Metanephros (tissue), 2 donors: ENCODE measurements around the gene DMD. TPM values are rescaled to one million over a fixed set of nuclear protein-coding genes. Genes with fewer than 3 reads are reported as not detected.

Source experiments
- small RNA-seq: library from RNA; depleted of rRNA; stranded (forward); fragments of <200 nt; gene quantifications from one replicate; pipeline ENCODE3, GENCODE V24; 2014; ENCODE audit warnings: low replicate concordance
- total RNA-seq: library from RNA; depleted of rRNA; stranded (reverse); fragments of >200 nt; gene quantifications from one replicate; pipeline ENCODE4 v1.2.3, GENCODE V29; 2014

Gene DMD
- total RNA-seq, result 57.1 TPM

DNA sequence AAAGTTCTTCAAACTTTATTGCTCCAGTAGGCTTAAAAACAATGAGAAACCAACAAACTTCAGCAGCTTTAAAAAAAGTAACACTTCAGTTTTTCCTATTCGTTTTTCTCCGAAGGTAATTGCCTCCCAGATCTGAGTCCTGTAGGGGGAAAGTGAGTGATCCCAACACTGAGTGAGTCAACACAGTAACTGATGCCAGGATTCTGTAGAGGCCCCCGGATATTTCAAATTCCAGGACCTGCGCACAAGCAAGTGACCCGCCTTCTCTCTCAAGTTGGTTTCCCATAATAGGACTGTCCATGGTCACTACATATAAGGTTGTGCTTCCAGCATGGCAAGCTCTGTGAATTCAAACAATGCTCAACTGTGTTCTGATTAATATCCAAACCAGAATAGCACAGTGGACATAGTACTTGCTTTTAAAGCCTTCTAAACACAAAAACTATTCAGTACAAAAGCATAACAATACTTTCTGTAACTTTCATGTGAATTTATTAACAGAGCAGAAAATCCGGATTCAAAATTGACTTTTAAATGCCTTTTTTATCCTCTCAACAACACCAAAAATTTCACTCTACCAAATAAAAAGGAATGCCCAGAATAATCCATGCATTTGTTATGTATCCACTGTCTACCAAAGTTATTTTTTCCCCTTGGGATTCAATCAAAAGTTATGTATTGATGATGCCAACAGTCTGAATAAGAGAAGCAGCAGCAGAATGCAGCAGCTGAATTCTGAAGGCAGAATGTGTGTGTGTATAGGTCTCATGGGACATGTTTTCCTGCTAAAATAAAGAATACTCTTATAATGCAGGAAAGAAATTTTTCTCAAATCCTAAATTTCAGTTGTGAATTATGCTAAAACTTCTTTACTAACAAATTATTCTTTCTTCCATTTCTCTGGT lies at the start of gene DMD:
Gene DMD (minus strand): TSS at position 194 of the 905 bp plus-strand sequence. CDS start 237 bp downstream, outside the sequence.

GRCh38 chrX:31071725-31072124 lies 2139.6 kb downstream of the DMD start, which contains the start of gene FTHL17:
Gene FTHL17, minus strand, starts transcription at chrX:31072041. Its CDS starts 88 bp downstream, at chrX:31071953.

Small RNAs within 50 kb of the gene (small RNA-seq; reads per million reads assigned to genes)
- gene MIR3915 (not detected), gene MIR548F5 (not detected), gene RNA5SP501 (not detected), gene RNU6-894P (not detected)
